ENCODE measurements around the gene FZD2.
"Not testable (repeated sequence)": the region's sequence is repeated elsewhere in the genome, so short reads cannot be mapped to it uniquely, and the experiment has no call there.

FZD2 gene

GRCh38 chr17:44578947-44579346 is 21.7 kb downstream of the FZD2 start:
- DNase-seq: no peak

DNA sequence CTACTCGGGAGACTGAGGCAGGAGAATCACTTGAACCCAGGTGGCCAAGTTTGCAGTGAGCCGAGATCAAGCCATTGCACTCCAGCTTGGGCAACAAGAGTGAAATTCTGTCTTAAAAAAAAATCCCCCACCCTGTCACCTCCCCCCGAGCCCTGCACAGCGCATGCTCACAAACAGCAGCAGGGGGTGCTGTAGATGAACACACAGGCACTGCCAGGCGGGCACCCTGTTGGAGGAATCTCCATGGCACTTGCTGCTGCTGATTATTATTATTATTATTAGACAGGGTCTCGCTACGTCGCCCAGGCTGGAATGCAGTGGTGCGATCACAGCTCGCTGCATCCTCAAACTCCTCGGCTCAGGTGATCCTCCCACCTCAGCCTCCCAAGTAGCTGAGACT is 24.6 kb downstream of the FZD2 start:
- DNase-seq: no peak

GRCh38 chr17:44584443-44584842 is 27.2 kb downstream of the FZD2 start:
- DNase-seq: no peak

- no peak for DNase-seq
Measured at GRCh38 chr17:44585315-44585714, 28.0 kb downstream of the FZD2 start.

DNA sequence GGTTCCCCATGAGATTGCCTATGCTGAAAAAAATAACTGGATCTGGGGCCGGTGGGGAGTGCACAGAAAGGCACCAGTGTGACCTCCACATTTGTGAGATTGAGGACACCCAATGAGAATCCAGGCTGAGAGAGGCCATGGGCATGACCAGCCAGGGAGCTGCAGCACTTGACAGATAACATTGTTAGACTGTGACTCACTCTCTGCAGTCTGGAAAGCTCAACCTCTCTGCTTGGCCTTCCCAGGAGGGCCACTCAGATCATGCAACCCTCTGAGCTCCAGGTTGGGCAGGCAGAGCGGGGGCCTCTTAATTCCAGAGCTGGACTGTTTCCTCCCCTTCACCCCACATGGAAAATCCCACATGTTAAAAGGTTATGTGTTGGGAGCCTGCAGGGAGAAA is 30.1 kb downstream of the FZD2 start:
- DNase-seq: no peak

DNA sequence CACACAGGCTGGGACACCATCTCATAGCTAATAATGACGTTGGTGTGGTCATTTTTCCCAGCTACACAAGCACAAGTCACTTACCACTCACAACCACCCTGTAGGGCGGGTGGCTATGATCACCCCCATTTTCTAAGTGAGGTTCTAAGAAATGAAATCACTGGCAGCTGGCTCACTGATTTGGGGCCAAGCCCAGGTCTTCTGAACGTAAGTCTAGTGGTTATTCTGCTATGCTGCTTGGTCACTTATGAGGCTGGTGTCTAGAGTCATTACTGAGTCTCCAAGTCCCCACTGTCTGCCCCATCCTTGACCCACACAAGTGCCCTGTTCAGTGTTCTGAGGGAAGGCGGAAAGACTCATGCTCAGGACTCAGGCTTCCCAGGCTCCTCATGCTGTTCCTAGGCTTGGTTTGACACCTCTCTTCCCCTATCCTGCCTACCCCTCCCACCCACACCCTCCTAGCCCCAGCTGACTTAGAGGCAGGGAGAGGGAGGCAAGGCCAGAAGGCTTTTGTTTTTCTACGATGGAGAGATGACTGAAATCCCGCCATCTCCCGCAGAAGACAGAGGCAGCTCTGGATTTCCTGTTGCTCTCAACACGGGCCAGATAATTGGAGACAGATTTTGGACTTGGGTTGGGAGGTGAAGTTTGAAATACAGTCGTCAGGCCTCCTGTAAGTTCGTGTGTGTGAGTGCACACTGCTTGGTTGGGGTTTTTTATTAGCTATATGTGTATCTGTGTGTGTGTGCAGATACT is 32.2 kb downstream of the FZD2 start:
- no peak for DNase-seq

GRCh38 chr17:44590072-44590462 is 32.8 kb downstream of the FZD2 start:
- not testable (repeated sequence) for DNase-seq

DNA sequence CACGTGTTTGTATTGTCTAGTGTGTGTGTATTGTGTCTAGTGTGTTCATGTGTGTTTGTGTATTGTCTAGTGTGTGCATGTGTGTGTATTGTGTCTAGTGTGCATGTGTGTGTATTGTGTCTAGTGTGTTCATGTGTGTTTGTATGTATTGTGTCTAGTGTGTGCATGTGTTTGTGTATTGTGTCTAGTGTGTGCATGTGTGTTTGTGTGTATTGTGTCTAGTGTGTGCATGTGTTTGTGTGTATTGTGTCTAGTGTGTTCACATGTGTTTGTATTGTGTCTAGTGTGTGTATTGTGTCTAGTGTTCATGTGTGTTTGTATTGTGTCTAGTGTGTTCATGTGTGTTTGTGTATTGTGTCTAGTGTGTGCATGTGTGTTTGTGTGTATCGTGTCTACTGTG is 33.5 kb downstream of the FZD2 start:
- not testable (repeated sequence) for DNase-seq

DNA sequence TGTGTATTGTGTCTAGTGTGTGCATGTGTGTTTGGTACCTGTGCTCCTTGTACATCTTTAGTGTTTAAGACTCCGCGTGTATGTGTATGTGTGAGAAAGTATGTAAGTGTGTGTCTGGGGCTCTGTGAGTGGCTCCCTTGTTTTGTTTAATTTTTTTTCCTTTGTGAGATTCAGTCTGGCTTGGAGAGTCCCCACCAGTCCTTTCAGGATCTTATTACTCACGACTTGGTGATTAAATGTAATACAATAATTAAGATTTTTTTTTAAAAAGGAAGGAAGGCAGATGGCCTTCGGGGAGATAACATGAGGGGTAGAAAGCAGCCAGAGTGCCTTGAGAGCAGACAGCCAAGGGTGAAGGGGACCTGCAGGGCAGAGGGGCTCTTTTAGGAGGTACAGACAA is 33.9 kb downstream of the FZD2 start:
- DNase-seq: no peak

DNA sequence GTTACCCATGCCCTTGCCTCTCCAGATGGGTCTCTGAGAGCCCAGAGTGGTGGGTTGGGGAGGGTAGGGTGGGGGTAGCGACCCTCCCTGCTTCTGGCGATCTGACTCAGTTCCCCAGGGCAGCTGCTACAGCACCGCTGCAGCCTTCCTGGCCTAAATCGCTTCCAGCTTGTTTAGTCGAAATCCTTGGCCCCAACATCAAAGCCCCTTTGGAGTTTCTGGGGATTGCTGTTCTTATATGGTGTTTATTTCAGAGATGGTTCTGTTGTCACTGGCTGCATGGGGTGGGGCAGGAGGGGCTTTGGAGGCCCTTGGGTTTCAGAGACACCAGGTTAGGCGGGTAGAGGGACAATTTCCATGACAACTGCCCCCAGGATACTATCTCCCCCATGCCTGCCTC is 35.9 kb downstream of the FZD2 start:
- no peak for DNase-seq

DNA sequence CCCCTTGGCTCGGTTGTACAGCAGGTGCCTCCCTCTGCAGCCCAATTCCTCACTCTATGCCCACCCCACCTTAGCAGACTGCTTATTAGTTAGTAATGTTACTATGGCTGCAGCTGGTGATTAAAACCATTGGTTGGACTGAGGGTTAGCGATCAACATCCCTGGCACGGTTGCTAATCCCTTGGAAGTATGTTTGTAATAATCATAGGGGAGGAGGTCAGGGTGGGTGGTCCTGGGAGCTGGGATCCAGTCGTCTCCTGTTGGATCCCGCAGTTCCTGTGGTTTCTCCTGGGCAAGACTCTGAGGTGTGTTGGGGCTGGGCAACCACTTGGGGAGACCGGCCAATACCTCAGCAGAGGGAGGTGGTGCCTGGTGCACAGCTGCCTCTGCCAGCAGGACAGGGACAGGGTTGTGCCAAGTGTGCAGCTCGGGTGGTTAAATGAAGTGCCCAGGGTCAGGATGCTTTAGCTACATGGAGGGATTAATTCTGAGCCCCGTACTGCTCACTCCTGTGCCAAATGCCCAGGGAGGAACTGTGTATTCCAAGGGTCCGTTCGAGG is 38.0 kb downstream of the FZD2 start:
- DNase-seq: no peak

GRCh38 chr17:44598329-44598728 is 41.0 kb downstream of the FZD2 start:
- no peak for DNase-seq

GRCh38 chr17:44598932-44599297 is 41.6 kb downstream of the FZD2 start:
- no peak for DNase-seq

- no peak for DNase-seq
Measured at GRCh38 chr17:44599298-44600175, 42.3 kb downstream of the FZD2 start.

GRCh38 chr17:44601539-44601938 is 44.3 kb downstream of the FZD2 start:
- no peak for DNase-seq

- DNase-seq: no peak
Measured at GRCh38 chr17:44601973-44602372, 44.7 kb downstream of the FZD2 start.

DNA sequence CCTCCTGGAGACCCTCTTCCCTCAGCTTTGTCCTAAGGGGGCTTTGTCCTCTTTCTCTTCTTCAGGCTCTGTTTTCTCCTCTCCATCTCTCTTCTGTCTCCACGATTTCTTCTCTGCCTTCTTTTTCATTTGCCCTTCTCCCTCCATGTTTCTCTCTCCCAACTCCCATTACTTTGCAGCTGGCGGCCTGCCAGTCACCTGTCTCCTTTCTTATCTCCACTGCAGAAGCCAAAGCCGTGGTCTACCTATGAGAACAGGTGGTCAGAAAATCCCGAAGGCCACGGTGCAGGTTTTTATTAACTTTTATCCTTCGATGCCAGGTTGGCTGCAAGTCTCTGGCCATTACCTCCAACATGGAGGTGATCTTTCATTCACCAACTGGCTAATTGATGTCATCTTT is 45.1 kb downstream of the FZD2 start:
- no peak for DNase-seq

- DNase-seq: no peak
Measured at GRCh38 chr17:44602970-44603369, 45.7 kb downstream of the FZD2 start.

DNA sequence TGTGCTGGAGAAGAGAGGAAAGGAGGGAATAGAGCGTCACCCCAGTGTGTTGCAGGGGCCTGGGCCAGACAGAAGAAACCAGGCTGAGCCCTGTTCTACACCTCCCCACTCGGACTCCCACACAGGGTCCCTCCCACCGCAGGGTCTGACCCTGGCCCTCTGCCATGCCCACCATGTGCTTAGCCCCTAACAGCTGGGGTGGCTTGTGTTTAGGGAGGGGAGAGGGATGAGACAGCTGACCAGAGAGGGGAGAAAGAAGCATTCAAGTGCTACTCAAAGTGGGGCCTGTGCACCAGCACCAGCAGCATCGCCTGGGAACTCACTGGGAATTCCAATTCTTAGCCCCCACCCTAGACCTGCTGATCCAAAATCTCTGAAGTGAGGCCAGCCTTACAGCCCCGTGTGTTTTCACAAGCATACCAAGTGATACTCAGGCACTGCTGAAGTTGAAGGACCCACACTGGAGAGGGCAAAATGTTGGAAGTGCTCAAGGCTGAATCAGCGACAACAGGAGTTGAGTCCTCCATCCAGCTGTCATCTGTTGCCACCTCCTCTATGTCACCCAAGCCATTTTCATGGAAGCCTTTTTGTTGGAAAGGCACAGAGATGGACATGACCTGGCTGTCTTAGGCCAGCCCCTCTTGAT is 47.0 kb downstream of the FZD2 start:
- DNase-seq: no peak

- DNase-seq: no peak
Measured at GRCh38 chr17:44604768-44605485, 47.6 kb downstream of the FZD2 start.

GRCh38 chr17:44606658-44607057 is 49.4 kb downstream of the FZD2 start:
- DNase-seq: no peak

GRCh38 chr17:44607836-44608690 is 50.8 kb downstream of the FZD2 start:
- DNase-seq: peak; percentile 75

All from DMS153 (cell line).